HG03354 (cell line): ENCODE data around the gene DIAPH3.
A peak's percentile ranks its signal among the peaks of the same experiment; 100 is the strongest.
"Not testable (repeated sequence)": the region's sequence is repeated elsewhere in the genome, so short reads cannot be mapped to it uniquely, and the experiment has no call there.

Experiments used
- ATAC-seq: cut with Tn5 transposase; IDR thresholded peaks from one replicate; pipeline ENCODE4 v1.9.1; 2021; ENCODE audit warnings: mild to moderate bottlenecking; ENCODE audit not compliant: unreplicated experiment, poor library complexity, severe bottlenecking

The DIAPH3 gene, protein sequence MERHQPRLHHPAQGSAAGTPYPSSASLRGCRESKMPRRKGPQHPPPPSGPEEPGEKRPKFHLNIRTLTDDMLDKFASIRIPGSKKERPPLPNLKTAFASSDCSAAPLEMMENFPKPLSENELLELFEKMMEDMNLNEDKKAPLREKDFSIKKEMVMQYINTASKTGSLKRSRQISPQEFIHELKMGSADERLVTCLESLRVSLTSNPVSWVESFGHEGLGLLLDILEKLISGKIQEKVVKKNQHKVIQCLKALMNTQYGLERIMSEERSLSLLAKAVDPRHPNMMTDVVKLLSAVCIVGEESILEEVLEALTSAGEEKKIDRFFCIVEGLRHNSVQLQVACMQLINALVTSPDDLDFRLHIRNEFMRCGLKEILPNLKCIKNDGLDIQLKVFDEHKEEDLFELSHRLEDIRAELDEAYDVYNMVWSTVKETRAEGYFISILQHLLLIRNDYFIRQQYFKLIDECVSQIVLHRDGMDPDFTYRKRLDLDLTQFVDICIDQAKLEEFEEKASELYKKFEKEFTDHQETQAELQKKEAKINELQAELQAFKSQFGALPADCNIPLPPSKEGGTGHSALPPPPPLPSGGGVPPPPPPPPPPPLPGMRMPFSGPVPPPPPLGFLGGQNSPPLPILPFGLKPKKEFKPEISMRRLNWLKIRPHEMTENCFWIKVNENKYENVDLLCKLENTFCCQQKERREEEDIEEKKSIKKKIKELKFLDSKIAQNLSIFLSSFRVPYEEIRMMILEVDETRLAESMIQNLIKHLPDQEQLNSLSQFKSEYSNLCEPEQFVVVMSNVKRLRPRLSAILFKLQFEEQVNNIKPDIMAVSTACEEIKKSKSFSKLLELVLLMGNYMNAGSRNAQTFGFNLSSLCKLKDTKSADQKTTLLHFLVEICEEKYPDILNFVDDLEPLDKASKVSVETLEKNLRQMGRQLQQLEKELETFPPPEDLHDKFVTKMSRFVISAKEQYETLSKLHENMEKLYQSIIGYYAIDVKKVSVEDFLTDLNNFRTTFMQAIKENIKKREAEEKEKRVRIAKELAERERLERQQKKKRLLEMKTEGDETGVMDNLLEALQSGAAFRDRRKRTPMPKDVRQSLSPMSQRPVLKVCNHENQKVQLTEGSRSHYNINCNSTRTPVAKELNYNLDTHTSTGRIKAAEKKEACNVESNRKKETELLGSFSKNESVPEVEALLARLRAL

GRCh38 chr13:60163478-60164233 is at the start of gene DIAPH3:
TSS of gene DIAPH3 (minus strand) at chr13:60163928. CDS start at chr13:60163766, 162 bp downstream.
- ATAC-seq: peak; percentile 99

- no peak for ATAC-seq
Observed at GRCh38 chr13:60213236-60213744, 49.6 kb upstream of the DIAPH3 start.

GRCh38 chr13:60211548-60211947 is 47.8 kb upstream of the DIAPH3 start:
- no peak for ATAC-seq

GRCh38 chr13:60210510-60211330 is 47.0 kb upstream of the DIAPH3 start:
- no peak for ATAC-seq

DNA sequence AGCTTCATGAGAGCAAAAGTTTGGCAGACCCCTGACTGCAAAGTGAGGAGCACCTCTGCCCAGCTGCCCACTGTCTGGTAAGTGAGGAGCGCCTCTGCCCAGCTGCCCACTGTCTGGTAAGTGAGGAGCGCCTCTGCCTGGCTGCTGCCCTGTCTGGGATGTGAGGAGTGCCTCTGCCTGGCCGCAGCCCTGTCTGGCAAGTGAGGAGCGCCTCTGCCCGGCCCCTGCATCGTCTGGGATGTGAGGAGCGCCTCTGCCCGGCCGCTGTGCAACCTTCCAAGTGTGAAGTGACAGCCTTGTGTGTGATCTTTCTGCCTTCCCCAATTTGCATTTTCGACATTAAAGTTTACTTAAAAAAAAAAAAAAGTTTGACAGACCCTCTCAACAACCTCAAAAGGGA is 41.8 kb upstream of the DIAPH3 start:
- not testable (repeated sequence) for ATAC-seq

DNA sequence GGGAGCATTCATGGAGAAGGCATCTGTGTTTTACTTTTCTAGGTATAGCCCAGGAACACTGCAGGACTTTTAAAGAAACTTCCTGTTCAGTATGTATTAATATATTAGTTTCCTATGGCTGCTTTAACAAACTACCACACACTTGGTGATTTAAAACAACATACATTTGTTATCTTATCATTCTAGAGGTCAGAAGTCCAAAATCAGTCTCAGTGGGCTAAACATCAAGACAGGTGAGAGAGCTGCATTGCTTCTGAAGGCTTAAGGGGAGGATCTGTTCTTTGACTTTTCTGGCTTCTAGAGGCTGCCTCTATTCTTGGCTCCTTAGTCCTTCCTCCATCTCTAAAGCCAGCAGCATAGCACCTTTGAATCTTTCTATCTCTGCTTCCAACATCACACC is 37.6 kb upstream of the DIAPH3 start:
- no peak for ATAC-seq

DNA sequence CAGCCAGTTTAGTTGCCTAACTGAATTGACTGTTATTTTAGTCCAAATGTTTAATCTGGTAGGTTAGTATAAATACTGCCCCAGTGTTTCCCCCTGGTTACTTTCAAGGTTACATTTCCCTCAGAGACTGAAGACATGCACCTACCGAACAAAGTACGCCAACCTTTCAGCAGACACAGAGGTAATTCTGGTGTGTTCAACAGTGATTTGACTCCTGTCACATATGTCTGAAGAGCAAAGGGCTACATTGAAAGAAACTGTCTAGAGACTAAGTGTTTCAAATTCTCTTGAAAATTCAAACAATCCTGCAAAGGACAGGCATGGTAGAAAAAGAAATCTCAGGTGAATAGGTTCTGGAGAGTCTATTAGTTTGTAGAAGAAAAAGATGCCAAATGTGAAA is 32.2 kb upstream of the DIAPH3 start:
- ATAC-seq: not testable (repeated sequence)

DNA sequence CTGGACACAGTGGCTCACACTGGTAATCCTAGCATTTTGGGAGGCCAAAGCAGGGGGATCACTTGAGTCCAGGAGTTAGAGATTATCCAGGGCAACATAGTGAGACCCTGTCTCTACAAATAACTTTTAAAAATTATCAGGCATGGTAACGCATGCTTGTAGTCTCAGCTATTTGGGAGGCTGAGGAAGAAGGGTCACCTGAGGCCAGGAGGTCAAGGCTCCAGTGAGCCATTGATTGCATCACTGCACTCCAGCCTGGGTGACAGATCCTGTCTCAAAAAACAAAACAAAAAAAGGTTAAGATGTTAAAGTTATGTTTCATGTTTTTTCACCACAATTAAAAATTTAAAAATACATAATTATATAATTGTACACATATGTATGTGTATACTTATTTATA is 19.2 kb upstream of the DIAPH3 start:
- ATAC-seq: no peak

DNA sequence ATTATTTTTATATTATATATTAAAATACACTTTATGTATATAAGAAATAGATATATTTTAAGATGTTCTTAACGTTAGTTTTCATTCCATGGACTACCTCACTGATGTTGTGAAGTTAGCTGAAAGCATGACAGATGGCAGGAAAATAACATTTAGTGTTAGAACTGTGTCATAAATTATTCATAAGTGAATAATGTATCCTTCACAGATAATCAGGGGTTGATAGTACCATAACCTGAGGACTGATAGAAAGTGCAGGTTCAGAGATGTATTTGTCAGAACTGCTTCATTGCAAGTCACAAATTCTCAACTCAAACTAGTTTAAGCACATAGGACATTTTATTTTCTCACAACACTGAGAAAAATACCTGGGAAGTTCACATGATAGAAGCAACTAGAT is 14.6 kb upstream of the DIAPH3 start:
- no peak for ATAC-seq

DNA sequence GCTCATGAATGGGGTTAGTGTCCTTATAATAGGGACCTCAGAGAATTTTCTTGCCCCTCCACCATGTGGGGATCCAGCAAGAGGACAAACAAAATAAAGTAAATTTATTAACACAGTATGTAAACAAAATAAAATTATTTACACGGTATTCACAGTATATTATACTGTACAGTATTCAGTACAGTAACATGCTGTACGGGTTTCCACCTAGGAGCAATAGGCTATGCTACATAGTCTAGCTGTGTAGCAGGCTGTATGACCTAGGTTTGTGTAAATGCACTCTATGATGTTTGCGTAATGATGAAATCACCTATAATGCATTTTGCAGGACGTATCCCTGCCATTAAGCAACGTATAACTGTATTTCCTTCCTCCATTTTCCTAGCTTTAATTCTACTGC is 11.8 kb upstream of the DIAPH3 start:
- ATAC-seq: no peak

DNA sequence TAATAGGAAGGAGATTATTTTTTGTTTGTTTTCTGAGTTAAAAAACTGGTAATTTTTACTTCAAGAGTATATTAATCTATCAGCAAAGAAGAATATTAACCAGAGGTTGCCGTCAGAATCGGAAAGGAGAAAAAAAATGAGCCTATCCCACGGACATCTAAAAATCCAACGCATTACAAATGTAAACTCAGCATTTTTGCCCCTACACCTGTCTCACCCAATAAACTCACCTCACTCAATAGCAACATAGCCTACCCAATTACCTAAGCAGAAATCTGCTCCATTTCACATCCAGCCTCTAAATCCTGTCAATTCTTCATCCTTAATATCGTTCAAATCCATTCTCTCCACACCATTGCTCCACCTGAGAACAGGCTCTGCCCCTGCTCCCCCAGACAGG is 10.4 kb upstream of the DIAPH3 start:
- ATAC-seq: no peak

DNA sequence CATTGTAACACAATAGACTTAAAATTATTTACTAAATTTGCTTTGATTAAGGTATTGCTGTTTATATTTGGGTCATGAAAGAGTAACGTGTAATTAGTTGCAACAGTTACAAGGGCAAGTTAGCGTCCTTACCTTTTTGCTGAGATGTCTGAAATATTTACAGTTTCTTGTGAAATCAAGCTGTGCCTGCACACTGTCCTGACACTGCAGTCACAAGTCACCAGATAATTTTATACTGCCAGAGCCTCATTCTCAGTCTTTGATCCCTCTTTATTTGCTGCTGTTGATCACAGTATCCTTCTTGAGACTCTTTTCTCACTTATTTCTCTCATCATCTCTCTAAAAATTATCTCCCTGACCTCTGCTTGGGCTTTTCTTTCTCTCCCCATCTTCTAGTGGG is 8.4 kb upstream of the DIAPH3 start:
- no peak for ATAC-seq

DNA sequence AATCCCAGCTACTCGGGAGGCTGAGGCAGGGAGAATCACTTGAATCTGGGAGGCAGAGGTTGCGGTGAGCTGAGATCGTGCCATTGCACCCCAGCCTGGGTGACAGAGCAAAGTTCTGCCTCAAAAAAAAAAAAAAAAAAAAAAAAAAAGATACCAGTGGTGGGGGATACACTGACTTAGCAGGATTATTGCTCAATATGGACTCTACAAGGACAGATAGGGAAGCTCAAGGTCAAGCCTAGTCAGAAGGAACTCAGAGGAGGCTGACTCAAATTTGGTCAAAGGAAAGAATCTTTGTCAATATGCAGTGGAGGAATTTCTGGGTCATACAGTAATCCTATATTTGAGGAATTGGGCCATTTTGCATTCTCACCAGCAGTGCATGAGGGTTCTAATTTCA is 6.7 kb upstream of the DIAPH3 start:
- no peak for ATAC-seq

DNA sequence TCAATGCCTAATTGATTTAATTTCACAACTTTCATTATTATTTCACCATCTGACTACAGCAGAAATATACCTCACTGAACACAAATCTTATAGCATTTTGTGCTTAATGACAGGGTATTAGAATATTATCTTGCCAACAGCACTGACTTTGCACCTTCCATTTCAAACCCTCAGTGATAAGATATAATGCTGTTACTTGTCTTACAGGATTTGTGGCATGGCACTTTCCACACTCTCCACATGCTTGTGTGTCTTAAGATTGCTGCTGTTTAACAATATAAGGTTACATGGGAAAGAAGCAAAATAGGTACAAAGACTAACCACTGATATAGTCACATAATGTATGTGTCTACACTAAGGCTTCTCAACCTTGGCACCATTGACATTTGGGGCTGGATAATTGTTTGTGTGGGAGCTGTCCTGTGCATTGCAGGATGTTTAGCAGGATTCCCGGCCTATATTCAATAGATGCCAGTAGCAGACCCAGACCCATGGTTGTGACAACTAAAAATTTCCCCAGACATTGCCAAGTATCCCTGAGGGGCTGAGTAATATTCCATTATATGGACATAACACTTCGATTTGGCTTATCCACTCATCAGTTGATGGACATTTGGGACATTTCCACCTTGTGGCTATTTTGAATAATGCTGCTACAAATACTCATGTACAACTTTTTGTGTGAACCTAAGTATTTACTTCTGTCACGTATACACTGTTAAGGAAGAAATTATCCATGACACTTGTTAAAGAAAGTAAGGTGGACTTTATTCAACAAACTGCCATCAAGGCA is 5.7 kb upstream of the DIAPH3 start:
- no peak for ATAC-seq

GRCh38 chr13:60167121-60167520 is 3.4 kb upstream of the DIAPH3 start:
- ATAC-seq: no peak

- no peak for ATAC-seq
Observed at GRCh38 chr13:60165391-60166099, 1.8 kb upstream of the DIAPH3 start.

DNA sequence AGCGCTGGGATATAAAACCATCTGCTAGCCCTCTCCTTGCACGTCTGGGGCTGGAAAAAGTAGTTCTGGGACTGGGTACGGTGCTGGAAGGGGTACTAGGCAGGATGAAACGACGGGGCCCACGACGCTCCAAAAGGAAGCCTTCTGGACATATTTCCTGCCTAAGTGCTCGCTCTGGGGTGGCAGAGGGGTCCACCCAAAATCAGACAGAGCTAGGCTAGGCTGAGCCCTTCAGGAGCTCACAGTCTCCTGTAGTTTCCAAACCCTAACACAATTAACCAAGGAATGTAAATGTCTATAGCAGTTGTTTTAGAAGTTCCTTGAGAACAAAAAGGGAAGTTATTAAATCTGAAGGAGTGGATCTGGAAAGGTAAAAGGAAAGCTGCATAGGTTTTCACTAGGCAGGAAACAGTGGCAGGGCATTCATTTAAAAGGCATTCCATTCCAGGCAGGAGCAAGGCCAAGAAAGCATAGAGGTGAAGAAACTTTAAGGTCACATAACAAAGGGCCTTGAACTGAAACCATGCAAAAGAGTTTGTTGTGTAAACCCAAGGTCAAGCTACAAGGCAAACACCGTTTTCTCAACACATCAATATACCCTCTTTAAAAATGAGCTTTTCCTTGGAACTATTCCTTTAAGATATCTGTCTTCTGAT is 634 bp upstream of the DIAPH3 start:
- peak; percentile 30 for ATAC-seq
